ENCODE measurements around the gene DOCK2. TPM values are rescaled to one million over a fixed set of nuclear protein-coding genes. Genes with fewer than 3 reads are reported as not detected.
"Not testable (repeated sequence)": the region's sequence is repeated elsewhere in the genome, so short reads cannot be mapped to it uniquely, and the experiment has no call there.

Gene DOCK2
- total RNA-seq, 6 donors from 2014 or later = 46.7 to 150 (median 73.8) TPM

DNA sequence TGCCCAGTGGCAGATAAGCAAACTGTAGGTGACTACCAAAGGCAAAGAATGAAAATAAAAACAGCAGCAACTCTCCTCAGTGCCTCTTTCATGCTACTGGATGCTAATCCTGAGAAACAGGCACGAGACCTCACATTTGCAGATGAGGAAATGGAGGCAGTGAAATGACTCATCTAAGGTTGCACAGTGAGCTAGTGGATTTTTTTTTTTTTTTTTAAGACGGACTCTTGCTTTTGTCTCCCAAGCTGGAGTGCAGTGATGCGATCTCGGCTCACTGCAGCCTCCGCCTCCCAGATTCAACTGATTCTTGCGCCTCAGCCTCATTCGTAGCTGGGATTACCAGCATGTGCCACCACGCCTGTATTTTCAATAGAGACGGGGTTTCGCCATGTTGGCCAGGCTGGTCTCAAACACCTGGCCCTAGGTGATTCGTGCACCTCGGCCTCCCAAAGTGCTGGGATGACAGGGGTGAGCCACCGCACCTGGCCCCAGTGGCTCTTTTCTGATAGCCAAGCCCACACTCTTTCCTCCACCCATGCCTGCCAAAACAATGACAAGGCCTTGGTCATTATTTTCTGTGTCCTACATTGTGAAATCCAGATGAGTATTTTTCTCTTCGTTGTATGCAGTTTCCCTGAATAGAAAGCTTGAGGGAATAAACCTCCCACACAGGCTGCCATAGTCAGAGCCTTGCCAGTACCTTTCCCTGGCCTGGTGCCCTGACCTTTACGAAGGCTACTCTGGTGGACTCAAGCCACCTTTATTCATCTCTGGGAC, 19.2 kb downstream of the DOCK2 start:
- TF ChIP-seq, protein P1, sequence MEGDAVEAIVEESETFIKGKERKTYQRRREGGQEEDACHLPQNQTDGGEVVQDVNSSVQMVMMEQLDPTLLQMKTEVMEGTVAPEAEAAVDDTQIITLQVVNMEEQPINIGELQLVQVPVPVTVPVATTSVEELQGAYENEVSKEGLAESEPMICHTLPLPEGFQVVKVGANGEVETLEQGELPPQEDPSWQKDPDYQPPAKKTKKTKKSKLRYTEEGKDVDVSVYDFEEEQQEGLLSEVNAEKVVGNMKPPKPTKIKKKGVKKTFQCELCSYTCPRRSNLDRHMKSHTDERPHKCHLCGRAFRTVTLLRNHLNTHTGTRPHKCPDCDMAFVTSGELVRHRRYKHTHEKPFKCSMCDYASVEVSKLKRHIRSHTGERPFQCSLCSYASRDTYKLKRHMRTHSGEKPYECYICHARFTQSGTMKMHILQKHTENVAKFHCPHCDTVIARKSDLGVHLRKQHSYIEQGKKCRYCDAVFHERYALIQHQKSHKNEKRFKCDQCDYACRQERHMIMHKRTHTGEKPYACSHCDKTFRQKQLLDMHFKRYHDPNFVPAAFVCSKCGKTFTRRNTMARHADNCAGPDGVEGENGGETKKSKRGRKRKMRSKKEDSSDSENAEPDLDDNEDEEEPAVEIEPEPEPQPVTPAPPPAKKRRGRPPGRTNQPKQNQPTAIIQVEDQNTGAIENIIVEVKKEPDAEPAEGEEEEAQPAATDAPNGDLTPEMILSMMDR (IDR thresholded peaks at IDR 0.05) = no peak
- TF ChIP-seq POLR2AphosphoS5 (IDR thresholded peaks at IDR 0.05) (no peak), POLR2A (IDR thresholded peaks at IDR 0.05) (no peak), EP300 (IDR thresholded peaks at IDR 0.05) (no peak)
- Histone ChIP-seq H3K27ac (no peak overlapping the region), H3K4me3 (no peak overlapping the region), H3K27me3 (no peaks in the 10 kb centered on the region), H3K4me1 (peaks cover 0 to 11% (median 8%) of the 10 kb centered on the region in 4 donors), H3K36me3 (no peaks in the 10 kb centered on the region), H3K9me3 (no peaks in the 10 kb centered on the region)
- ATAC-seq (ENCODE audit: low FRiP score in 2 of 2) (no peak), DNase-seq (peak in 1 of 2 donors; percentile 6)
- WGBS, 2 donors = 81% methylated on average over 15 of the region's 15 CpGs

DNA sequence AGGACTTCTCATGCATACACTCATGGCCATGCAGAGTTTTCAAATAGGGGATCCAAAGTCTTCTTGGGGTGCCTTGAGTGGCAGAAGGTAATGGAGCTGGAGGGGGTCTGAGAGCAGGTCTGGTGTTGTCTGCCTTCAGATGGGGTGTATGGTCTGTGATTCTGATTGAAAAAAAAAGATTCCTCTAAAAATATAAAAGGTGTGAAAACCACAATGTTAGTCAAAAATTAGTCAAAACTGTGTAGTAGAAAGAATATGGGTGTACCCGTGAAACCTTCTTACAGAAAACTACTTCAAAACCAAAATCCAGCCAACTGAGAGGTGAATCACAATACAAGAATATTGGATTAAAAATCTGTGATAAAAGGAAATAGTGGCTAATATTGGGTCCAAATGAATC, 20.1 kb downstream of the DOCK2 start:
- Histone ChIP-seq H3K4me3 (no peak overlapping the region), H3K9me3 (no peaks in the 10 kb centered on the region), H3K36me3 (no peaks in the 10 kb centered on the region), H3K27me3 (no peaks in the 10 kb centered on the region), H3K27ac (no peak overlapping the region), H3K4me1 (peaks cover 0 to 3% (median 2%) of the 10 kb centered on the region in 4 donors)
- no peak for DNase-seq
- ATAC-seq (ENCODE audit: low FRiP score in 2 of 2) = no peak
- TF ChIP-seq POLR2AphosphoS5 (IDR thresholded peaks at IDR 0.05) (no peak), EP300 (IDR thresholded peaks at IDR 0.05) (no peak), POLR2A (IDR thresholded peaks at IDR 0.05) (no peak)
- TF ChIP-seq, protein P1 (IDR thresholded peaks at IDR 0.05) = no peak
- WGBS, 2 donors = 82 to 83% methylated on average over 1 of the region's 1 CpG

DNA sequence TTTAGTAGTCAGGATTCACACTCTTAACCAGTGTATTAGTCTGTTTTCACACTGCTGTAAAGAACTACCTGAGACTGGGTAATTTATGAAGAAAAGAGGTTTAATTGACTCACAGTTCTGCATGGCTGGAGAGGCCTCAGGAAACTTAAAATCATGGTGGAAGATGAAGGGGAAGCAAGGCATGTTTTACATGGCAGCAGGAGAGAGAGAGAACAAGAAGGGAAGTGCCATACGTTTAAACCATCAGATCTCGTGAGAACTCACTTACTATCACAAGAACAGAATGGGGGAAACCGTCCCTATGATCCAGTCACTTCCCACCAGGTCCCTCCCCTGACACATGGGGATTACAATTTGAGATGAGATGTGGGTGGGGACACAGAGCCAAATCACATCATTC, 25.4 kb downstream of the DOCK2 start:
- ATAC-seq (ENCODE audit: low FRiP score in 2 of 2); DNase-seq; H3K4me1 ChIP-seq; H3K27me3 ChIP-seq; H3K9me3 ChIP-seq; H3K27ac ChIP-seq; H3K36me3 ChIP-seq; H3K4me3 ChIP-seq: not testable (repeated sequence)
- 86% methylated on average over 3 of the region's 3 CpGs for WGBS, 2 donors

DNA sequence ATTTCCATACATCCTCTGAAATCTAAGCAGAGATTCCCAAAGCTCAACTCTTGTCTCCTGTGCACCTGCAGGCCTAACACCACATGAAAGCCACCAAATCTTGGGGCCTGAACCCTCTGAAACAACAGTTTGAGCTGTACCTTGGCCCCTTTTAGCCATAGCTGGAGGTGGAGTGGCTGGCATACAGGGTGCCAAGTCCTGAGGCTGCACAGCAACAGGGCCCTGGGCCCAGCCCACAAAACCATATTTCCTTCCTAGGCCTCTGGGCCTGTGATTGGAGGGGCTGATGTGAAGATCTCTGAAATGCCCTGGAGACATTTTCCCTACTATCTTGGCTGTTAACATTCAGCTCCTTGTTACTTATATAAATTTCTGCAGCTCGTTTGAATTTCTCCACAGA, 26.5 kb downstream of the DOCK2 start:
- no peaks in the 10 kb centered on the region for H3K36me3 ChIP-seq
- DNase-seq (no peak), ATAC-seq (ENCODE audit: low FRiP score in 2 of 2) (no peak)
- no peaks in the 10 kb centered on the region for H3K9me3 ChIP-seq
- no peak overlapping the region for H3K4me3 ChIP-seq
- no peaks in the 10 kb centered on the region for H3K27me3 ChIP-seq
- WGBS, 2 donors = 78 to 89% methylated on average over 1 of the region's 1 CpG
- H3K27ac ChIP-seq = no peak overlapping the region
- peaks cover 0 to 6% (median 1%) of the 10 kb centered on the region in 4 donors for H3K4me1 ChIP-seq
- no peak for TF ChIP-seq EP300 (IDR thresholded peaks at IDR 0.05)
- TF ChIP-seq POLR2AphosphoS5 (IDR thresholded peaks at IDR 0.05) = no peak
- no peak for TF ChIP-seq POLR2A (IDR thresholded peaks at IDR 0.05)
- TF ChIP-seq, protein P1 (IDR thresholded peaks at IDR 0.05) = no peak

DNA sequence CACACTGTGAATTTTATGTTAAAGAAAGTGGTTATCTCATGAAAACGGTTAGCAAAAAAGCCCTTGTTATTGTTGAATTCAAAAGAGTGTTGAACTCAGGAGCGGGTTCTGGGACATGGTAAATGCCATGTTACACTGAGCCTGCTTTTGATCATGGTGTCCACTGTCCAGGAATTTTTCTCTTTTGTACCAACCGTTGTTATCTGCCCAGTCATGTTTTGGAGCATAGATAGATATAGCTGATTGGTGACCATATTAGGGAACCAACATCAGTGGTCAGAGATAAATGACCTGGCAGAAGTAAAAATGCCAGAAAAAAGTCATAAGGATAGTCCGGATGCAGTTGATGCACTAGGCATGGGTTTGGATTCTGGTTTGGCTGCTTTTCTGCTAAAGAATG, 29.3 kb downstream of the DOCK2 start:
- no peak for TF ChIP-seq POLR2A (IDR thresholded peaks at IDR 0.05)
- TF ChIP-seq EP300 (IDR thresholded peaks at IDR 0.05) = no peak
- TF ChIP-seq, protein P1 (IDR thresholded peaks at IDR 0.05) = no peak
- TF ChIP-seq POLR2AphosphoS5 (IDR thresholded peaks at IDR 0.05) = no peak
- peaks cover 0 to 7% (median 3%) of the 10 kb centered on the region in 4 donors for H3K4me1 ChIP-seq
- no peaks in the 10 kb centered on the region for H3K36me3 ChIP-seq
- H3K27ac ChIP-seq = no peak overlapping the region
- ATAC-seq (ENCODE audit: low FRiP score in 2 of 2) = no peak
- 69 to 75% methylated on average over 4 of the region's 4 CpGs for WGBS, 2 donors
- no peaks in the 10 kb centered on the region for H3K27me3 ChIP-seq
- DNase-seq = no peak
- H3K4me3 ChIP-seq = no peak overlapping the region
- H3K9me3 ChIP-seq = no peaks in the 10 kb centered on the region

All from upper lobe of left lung (tissue), 6 donors.